H4 (cell line): ENCODE results near the gene AKAP11. TPM values are rescaled to one million over a fixed set of nuclear protein-coding genes. Genes with fewer than 3 reads are reported as not detected.
A peak's percentile ranks its signal among the peaks of the same experiment; 100 is the strongest.
"Not testable (repeated sequence)": the region's sequence is repeated elsewhere in the genome, so short reads cannot be mapped to it uniquely, and the experiment has no call there.

ENCODE experiments used
- DNase-seq: peaks from one replicate; pipeline ENCODE4 v3.0.0-alpha.2; 2015; ENCODE audit warnings: low spot score
- total RNA-seq: library from RNA; depleted of rRNA; stranded (reverse); fragments of >200 nt; shearing (Covaris generic); gene quantifications from 2 replicates; pipeline ENCODE4 v1.2.3, GENCODE V29; 2014; rRNA removed

The AKAP11 gene
- total RNA-seq = 7.4 and 11.2 TPM in 2 replicates

DNA sequence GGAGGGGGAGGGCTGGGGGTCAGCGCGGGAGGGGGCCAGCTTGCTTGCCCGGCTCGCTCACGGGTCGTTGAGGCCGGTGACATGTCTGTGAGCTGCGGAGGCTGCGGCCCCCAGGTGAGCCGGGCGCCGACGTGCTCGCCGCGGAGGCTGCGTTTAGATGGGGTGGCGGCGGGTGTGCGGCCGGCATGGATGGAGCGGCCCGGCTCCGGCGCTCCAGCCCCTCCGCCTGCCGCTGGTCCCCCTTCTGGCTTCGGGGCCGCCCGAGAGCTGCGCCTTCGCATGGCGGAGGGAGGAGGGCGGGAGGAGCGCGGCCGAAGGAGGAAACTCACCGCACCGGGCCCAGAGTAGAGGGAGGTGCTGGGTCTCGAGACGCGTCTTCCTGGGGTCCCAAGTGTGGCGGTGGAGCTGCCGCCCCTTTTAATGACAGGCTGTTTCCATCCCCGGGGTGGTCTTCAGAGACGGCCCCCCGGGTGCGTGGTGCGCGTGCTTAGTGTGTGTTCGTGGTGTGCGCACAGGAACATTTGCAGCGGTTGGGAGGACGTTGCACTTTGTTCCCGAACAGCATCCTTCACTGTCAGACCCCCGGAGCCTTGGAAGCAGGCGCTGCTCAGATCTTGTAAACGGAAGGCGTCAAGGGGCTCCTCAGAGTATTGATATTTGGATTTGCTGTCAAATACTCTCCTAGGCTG lies at the start of gene AKAP11:
Gene AKAP11, plus strand, starts transcription at position 38 of the 689 bp plus-strand sequence. CDS start 14,197 bp downstream, outside the sequence.
- DNase-seq = peak; percentile 5

DNA sequence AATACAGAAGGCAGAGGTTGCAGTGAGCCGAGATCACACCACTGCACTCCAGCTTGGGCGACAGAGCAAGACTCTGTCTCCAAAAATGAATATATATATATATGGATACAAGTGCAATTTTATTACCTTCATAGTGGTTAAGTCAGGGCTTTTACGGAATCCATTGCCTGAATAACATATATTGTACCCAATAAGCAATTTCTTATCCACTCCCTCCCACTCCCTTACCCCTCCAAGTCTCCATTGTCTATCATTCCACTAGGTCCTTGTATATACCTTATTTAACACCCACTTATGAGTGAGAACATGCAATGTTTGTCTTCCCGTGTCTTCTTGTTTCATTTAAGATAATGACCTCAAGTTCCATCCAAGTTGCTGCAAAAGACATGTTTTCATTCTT lies 48.3 kb upstream of the AKAP11 start:
- DNase-seq = no peak

DNA sequence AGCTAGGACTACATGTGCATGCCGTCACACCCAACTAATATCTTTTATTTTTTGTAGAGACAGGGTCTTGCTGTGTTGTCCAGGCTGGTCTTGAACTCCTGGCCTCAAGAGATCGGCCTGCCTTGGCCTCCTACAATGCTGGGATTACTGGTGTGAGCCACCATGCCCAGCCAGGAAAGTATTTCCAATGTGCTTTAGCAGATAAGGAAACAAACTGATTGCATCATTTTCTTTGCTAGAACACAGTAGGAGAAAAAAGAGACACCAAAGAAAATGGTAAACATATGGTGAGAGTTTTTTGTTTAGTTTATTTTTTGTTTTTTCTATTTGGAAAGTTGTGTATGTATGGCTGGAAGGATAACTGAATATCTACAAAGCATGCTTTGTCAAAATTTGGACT lies 46.9 kb upstream of the AKAP11 start:
- no peak for DNase-seq

DNA sequence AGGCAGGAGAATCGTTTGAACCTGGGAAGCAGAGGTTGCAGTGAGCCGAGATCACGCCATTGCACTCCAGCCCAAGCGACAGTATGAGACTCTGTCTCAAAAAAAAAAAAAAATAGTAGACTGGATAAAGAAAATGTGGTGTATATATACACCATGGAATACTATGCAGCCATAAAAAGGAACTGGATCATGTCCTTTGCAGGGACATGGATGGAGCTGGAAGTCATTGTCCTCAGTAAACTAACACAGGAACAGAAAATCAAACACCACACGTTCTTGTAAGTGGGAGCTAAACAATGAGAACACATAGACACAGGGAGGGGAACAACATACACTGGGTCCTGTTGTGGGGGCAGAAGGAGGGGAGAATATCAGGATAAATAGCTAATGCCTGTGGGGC lies 45.2 kb upstream of the AKAP11 start:
- DNase-seq = not testable (repeated sequence)

DNA sequence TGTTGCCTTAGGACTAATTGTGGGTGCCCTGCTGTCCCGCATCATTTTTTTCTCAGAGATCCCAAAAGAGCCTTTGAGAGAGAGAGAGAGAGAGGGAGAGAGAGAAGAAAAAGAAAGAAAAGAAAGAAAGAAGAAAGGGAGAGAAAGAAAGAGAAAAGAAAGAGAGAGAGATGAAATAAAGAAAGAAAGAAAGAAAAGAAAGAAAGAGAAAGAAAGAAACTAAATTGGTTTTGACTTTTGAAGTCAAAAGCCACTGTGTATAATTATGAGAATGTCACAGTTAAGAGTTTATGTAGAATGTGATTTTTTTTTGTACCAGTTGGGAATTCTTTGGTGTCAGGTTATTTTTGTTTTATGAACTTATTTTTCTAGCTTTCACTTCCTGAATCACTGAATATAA lies 43.4 kb upstream of the AKAP11 start:
- no peak for DNase-seq

DNA sequence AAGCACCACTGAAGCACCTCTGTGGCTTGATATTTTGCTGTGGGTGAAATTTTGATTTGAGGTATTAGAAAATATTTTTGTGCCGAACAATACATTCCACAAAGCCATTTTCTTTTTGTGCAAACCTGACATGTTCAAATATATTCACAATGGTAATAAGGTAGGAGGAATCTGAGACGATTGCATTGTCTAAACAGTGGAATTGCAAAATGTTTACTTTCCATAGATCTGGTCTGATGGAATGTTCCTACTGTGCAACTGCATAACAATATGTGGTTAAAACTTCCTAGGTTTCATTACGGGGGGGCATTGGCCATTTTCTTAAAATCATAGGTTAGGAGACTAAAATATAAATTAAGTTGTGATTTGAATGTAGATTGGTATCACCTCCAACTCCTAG lies 42.7 kb upstream of the AKAP11 start:
- DNase-seq = no peak

- no peak for DNase-seq
These were observed 39.3 kb upstream of the AKAP11 start for GRCh38 chr13:42232671-42233070.

DNA sequence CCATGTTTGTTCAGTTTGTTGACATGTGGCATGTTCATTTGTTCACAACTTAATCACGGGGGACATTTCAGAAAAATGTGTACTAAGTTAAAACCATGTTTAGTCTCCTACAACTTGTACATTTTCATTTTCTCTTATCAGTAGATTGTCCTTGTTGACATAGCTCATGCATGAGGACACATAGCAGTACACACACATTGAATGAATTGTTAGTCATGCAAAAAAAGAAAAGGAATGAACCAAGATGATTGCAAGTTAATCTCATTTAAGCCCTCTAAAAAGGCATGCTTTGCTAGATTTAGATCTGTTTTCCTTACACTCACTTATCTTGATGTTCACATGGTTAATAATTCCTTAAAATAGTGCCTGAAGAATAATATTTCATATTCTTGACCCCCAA lies 38.2 kb upstream of the AKAP11 start:
- DNase-seq = no peak

- DNase-seq = no peak
These were observed 32.8 kb upstream of the AKAP11 start for GRCh38 chr13:42239161-42239560.

DNA sequence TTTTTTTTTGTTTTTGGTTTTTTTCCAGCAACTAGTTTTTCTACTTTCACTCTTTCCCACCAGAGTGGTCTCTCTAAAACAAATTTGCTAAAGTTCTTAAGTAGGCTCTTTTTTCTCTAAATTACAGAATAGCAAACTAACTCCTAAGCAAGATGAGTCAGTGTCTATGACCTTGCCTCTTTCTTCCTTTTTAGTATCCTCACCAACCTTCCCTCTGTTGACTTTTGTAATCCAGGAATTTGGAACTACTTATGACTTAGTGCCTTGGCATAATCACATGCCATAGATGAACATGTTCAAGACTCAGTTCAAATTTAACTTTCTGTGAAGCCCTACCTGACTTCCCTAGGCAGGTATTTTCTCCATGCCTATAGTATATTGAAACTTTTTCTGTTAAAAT lies 32.3 kb upstream of the AKAP11 start:
- no peak for DNase-seq

DNA sequence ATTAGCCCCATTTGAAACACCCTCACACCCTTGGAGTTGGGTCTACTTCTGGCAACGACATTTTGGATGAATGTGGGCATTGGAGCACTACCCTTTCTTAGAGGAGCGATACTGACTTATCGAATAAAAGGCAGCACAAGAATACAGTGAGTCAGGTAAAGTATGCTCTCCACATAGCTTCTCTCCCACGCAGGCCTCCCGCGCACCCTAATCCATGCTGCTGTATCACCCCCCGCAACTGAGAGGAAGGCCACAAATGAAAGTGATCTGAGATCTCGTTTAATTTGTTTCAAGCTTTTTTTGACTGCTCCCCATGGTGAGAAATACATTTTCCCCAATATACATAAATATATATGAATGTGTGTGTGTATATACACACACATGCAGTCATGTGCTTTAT lies 25.4 kb upstream of the AKAP11 start:
- no peak for DNase-seq

- no peak for DNase-seq
These were observed 24.1 kb upstream of the AKAP11 start for GRCh38 chr13:42247883-42248282.

GRCh38 chr13:42255886-42256285 lies 16.1 kb upstream of the AKAP11 start:
- no peak for DNase-seq

DNA sequence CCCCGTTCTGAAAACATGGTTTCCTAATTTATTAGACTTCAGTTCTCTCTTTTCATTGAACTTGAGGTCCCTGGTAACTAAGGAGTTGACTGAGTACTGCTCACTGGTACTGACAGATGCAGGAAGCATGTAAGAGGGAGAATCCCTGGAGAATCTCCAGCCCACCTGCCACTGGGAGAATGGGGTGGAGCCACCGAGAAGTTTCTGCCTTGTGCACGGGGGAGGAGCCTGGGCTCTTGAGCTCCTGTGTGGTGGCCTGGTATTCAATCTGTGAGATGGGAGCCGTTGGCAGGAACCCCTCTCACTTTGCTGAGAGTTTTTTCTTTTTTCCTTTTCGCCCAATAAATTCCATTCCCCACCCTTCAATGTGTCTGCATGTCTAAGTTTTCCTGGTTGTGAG lies 13.2 kb upstream of the AKAP11 start:
- DNase-seq = no peak

GRCh38 chr13:42259515-42259914 lies 12.4 kb upstream of the AKAP11 start:
- no peak for DNase-seq

DNA sequence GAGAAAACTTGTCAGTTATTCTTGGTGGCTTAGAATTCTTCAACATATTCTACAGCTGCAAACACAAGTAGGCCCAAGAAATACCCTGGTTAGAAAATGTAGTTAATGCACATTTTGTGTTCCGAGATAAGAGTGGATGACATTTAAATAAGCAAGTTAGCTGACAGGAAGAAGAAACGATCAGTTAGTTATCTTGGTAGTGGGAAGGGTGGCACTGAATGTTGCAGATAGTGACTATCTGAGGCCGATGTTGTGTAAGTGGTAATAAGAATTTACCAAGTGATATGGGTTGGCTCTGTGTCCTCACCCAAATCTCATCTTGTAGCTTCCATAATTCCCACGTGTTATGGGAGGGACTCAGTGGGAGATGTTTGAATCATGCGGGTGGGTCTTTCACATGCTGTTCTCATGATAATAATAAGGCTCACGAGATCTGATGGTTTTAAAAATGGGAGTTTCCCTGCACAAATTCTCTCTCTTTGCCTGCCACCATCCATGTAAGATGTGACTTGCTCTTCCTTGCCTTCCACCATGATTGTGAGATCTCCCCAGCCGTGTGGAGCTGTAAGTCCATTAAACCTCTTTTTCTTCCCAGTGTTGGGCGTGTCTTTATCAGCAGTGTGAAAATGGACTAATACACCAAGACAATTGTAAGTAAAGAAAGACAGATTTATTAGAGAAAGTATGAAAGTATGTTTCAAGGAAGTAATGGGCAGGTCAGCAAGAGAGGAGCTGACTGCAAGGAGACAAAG lies 10.9 kb upstream of the AKAP11 start:
- DNase-seq = no peak

DNA sequence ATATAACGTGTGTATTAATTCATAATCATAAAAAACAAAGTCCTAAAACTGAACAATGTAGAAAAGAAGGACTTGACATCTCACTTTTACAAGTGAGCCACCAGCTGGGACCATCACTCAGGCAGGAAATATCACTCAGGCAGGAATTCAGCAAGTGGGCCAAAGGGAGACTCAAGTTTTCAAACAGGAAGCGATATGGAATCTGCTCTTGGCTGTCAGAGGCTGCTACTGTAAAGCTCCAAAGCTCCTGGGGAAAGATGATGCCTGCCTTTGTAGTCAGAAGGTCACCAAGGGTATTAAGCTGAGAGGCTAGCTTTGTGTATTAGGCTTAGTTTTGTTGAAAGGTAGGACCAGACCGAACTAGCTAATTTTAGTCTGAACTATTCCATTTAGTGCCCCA lies 5.5 kb upstream of the AKAP11 start:
- no peak for DNase-seq

DNA sequence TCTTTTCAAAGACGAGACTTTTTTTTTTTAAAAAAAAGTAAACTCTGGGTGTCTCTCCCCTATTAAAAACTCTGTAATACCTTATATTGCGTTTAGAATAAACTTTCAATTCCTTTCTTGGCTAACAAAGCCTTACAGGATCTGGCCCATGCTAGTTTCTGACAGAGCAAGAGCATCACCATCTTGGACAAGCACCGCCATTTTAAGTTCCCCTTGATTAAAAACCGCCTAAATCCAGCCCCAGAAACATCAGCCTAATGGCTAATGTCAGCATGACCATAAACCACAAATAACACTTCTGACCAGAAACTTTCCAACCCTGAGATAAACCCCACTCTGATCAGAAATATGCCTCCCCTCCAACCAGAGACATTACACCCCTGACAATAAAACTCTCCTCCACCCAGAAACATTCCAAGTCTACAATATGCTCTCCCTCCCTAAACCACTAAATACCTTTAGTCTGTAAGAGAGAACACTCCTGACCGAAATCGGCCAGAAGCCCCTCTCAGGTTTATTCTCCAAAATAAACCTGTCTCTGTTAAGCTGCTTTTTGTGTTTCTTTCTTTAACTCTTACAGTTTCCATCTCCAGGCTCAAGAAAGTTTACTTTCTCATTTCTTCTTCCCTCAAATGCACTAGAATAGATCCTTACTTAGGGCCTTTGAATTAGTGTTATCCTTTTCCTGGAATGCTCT lies 1.6 kb upstream of the AKAP11 start:
- no peak for DNase-seq

DNA sequence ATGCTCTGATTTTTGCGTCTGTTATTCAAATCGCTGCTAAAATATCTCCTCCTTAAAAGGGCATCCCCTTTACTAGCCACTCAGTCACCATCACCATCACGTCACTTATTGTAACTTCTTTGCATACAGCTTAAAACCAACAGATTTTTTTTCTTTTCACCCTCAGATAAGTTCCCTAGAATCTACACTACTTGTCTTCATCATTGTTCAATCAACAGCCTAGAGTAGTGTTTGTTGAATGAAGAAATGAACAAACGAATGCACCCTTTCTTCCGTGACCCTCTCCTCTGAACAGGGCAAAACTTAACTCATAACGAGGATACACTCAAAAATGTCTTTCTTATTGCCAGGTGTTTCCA lies 1.1 kb upstream of the AKAP11 start:
- DNase-seq = no peak

DNA sequence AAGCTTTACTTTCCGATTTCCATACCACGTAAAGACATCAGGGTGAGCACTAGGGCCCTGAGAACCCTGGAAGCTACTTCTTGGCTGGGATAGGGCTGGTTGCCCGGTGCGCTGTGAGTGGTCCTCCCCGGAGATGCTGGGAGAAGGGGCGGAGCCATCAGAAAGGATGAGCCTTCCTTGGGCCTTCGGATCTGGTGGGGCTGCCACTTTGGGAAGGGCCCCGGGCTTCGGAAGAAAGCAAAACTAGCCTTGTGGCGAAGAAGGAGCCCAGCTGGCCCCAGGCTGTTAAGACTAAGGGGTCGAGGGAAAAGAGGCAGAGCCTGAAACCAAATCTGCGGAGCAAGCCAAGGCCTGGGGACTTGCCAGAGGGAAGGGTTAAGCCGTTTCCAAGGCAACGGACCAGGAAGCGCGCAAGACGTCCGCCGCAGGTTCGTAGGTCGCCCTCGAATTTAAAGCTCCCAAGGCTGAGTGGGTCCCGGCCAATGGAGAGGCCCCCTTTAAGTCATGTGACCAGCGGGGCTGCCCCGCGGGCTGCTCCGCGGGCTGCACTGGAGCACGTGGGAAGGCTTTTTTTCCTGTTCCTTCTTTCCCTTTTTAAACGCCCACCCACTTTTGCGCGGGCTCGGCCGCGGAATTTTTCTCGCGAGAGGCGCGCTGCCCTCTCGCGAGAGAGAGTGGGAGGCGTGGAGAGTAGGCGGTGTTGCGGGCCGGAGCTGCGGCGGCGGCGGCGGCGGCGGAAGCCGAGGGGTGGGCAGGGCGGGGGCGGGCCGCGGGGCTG lies 426 bp upstream of the AKAP11 start:
- DNase-seq = peak; percentile 93

GRCh38 chr13:42272804-42273175 lies 838 bp downstream of the AKAP11 start:
- no peak for DNase-seq

GRCh38 chr13:42274386-42275097 lies 2.6 kb downstream of the AKAP11 start:
- no peak for DNase-seq
